ENCODE measurements around the gene NCL.
"Not testable (repeated sequence)": the region's sequence is repeated elsewhere in the genome, so short reads cannot be mapped to it uniquely, and the experiment has no call there.

NCL gene

GRCh38 chr2:231455222-231455621, 9.1 kb downstream of the NCL start:
- H3K9me3 ChIP-seq (ENCODE audit: low read depth, low read length), result no peaks in the 10 kb centered on the region
- H3K27ac ChIP-seq, result peak overlapping the region; percentile 66
- H3K36me3 ChIP-seq (ENCODE audit: insufficient read depth, low read length), result peaks cover 85% of the 10 kb centered on the region
- DNase-seq (ENCODE audit: low read depth, low spot score), result no peak
- no peak overlapping the region for H3K4me3 ChIP-seq
- no peak overlapping the region for H3K9ac ChIP-seq (ENCODE audit: insufficient read length)
- TF ChIP-seq EZH2 (IDR thresholded peaks at IDR 0.05), result no peak
- TF ChIP-seq FOXP2 (optimal IDR thresholded peaks at IDR 0.05; ENCODE audit: control extremely low read depth, extremely low read length, insufficient read depth), result no peak
- peak; percentile 37; the same call in 1 of the 2 replicates for TF ChIP-seq POLR2AphosphoS5 (IDR thresholded peaks at IDR 0.05; ENCODE audit: borderline replicate concordance, low read depth, low read length)

GRCh38 chr2:231454361-231454791, 9.9 kb downstream of the NCL start:
- Histone ChIP-seq H3K9me3 (ENCODE audit: low read depth, low read length) (no peaks in the 10 kb centered on the region), H3K27ac (peak overlapping the region; percentile 66), H3K4me3 (no peak overlapping the region), H3K36me3 (ENCODE audit: insufficient read depth, low read length) (peaks cover 77% of the 10 kb centered on the region), H3K9ac (ENCODE audit: insufficient read length) (no peak overlapping the region)
- no peak for TF ChIP-seq EZH2 (IDR thresholded peaks at IDR 0.05)
- no peak for TF ChIP-seq POLR2AphosphoS5 (IDR thresholded peaks at IDR 0.05; ENCODE audit: borderline replicate concordance, low read depth, low read length)
- no peak for TF ChIP-seq FOXP2 (optimal IDR thresholded peaks at IDR 0.05; ENCODE audit: control extremely low read depth, extremely low read length, insufficient read depth)
- no peak for DNase-seq (ENCODE audit: low read depth, low spot score)

- peaks cover 63% of the 10 kb centered on the region for H3K36me3 ChIP-seq (ENCODE audit: insufficient read depth, low read length)
- peak overlapping the region; percentile 85 for H3K27ac ChIP-seq
Measured at GRCh38 chr2:231452799-231453508, 11.3 kb downstream of the NCL start.

GRCh38 chr2:231450548-231450989, 13.7 kb downstream of the NCL start:
- Histone ChIP-seq H3K9ac (ENCODE audit: insufficient read length) (no peak overlapping the region), H3K9me3 (ENCODE audit: low read depth, low read length) (no peaks in the 10 kb centered on the region), H3K4me3 (no peak overlapping the region), H3K36me3 (ENCODE audit: insufficient read depth, low read length) (peaks cover 39% of the 10 kb centered on the region), H3K27ac (no peak overlapping the region)
- DNase-seq (ENCODE audit: low read depth, low spot score), result no peak
- no peak for TF ChIP-seq FOXP2 (optimal IDR thresholded peaks at IDR 0.05; ENCODE audit: control extremely low read depth, extremely low read length, insufficient read depth)
- no peak for TF ChIP-seq EZH2 (IDR thresholded peaks at IDR 0.05)
- peak; percentile 26; the same call in 1 of the 2 replicates for TF ChIP-seq POLR2AphosphoS5 (IDR thresholded peaks at IDR 0.05; ENCODE audit: borderline replicate concordance, low read depth, low read length)

More at GRCh38 chr2:231452799-231453508, 11.3 kb downstream of the NCL start:
- no peak for DNase-seq (ENCODE audit: low read depth, low spot score)
- TF ChIP-seq FOXP2 (optimal IDR thresholded peaks at IDR 0.05; ENCODE audit: control extremely low read depth, extremely low read length, insufficient read depth) (no peak), POLR2AphosphoS5 (IDR thresholded peaks at IDR 0.05; ENCODE audit: borderline replicate concordance, low read depth, low read length) (peak; percentile 77)
- no peaks in the 10 kb centered on the region for H3K9me3 ChIP-seq (ENCODE audit: low read depth, low read length)
- H3K4me3 ChIP-seq, result no peak overlapping the region
- H3K9ac ChIP-seq (ENCODE audit: insufficient read length), result no peak overlapping the region

GRCh38 chr2:231449503-231450054, 14.7 kb downstream of the NCL start:
- H3K9ac ChIP-seq (ENCODE audit: insufficient read length), result no peak overlapping the region
- H3K27ac ChIP-seq, result no peak overlapping the region
- DNase-seq (ENCODE audit: low read depth, low spot score), result no peak
- H3K4me3 ChIP-seq, result no peak overlapping the region
- no peaks in the 10 kb centered on the region for H3K9me3 ChIP-seq (ENCODE audit: low read depth, low read length)
- peaks cover 29% of the 10 kb centered on the region for H3K36me3 ChIP-seq (ENCODE audit: insufficient read depth, low read length)
- TF ChIP-seq EZH2 (IDR thresholded peaks at IDR 0.05) (no peak), FOXP2 (optimal IDR thresholded peaks at IDR 0.05; ENCODE audit: control extremely low read depth, extremely low read length, insufficient read depth) (no peak), POLR2AphosphoS5 (IDR thresholded peaks at IDR 0.05; ENCODE audit: borderline replicate concordance, low read depth, low read length) (no peak)

- no peak for TF ChIP-seq POLR2AphosphoS5 (IDR thresholded peaks at IDR 0.05; ENCODE audit: borderline replicate concordance, low read depth, low read length)
Measured at GRCh38 chr2:231436957-231437356, 27.3 kb downstream of the NCL start.

GRCh38 chr2:231433990-231434389, 30.3 kb downstream of the NCL start:
- TF ChIP-seq EZH2 (IDR thresholded peaks at IDR 0.05) (no peak), POLR2AphosphoS5 (IDR thresholded peaks at IDR 0.05; ENCODE audit: borderline replicate concordance, low read depth, low read length) (no peak), FOXP2 (optimal IDR thresholded peaks at IDR 0.05; ENCODE audit: control extremely low read depth, extremely low read length, insufficient read depth) (no peak)
- H3K36me3 ChIP-seq (ENCODE audit: insufficient read depth, low read length), result no peaks in the 10 kb centered on the region
- DNase-seq (ENCODE audit: low read depth, low spot score), result no peak
- no peak overlapping the region for H3K9ac ChIP-seq (ENCODE audit: insufficient read length)
- H3K9me3 ChIP-seq (ENCODE audit: low read depth, low read length), result no peaks in the 10 kb centered on the region
- no peak overlapping the region for H3K4me3 ChIP-seq
- no peak overlapping the region for H3K27ac ChIP-seq

More at GRCh38 chr2:231436957-231437356, 27.3 kb downstream of the NCL start:
- Histone ChIP-seq H3K9me3 (ENCODE audit: low read depth, low read length) (no peaks in the 10 kb centered on the region), H3K4me3 (no peak overlapping the region), H3K36me3 (ENCODE audit: insufficient read depth, low read length) (no peaks in the 10 kb centered on the region), H3K9ac (ENCODE audit: insufficient read length) (no peak overlapping the region), H3K27ac (no peak overlapping the region)
- no peak for DNase-seq (ENCODE audit: low read depth, low spot score)

GRCh38 chr2:231431606-231432005, 32.7 kb downstream of the NCL start:
- Histone ChIP-seq H3K9ac (ENCODE audit: insufficient read length) (no peak overlapping the region), H3K27ac (no peak overlapping the region), H3K4me3 (no peak overlapping the region), H3K36me3 (ENCODE audit: insufficient read depth, low read length) (no peaks in the 10 kb centered on the region), H3K9me3 (ENCODE audit: low read depth, low read length) (no peaks in the 10 kb centered on the region)
- TF ChIP-seq EZH2 (IDR thresholded peaks at IDR 0.05), result no peak
- no peak for TF ChIP-seq POLR2AphosphoS5 (IDR thresholded peaks at IDR 0.05; ENCODE audit: borderline replicate concordance, low read depth, low read length)
- TF ChIP-seq FOXP2 (optimal IDR thresholded peaks at IDR 0.05; ENCODE audit: control extremely low read depth, extremely low read length, insufficient read depth), result no peak
- DNase-seq (ENCODE audit: low read depth, low spot score), result no peak

- not testable (repeated sequence) for DNase-seq (ENCODE audit: low read depth, low spot score); H3K9me3 ChIP-seq (ENCODE audit: low read depth, low read length); H3K4me3 ChIP-seq; H3K9ac ChIP-seq (ENCODE audit: insufficient read length); H3K27ac ChIP-seq; H3K36me3 ChIP-seq (ENCODE audit: insufficient read depth, low read length)
Measured at GRCh38 chr2:231430437-231430836, 33.8 kb downstream of the NCL start.
